ENCODE measurements around the gene ARHGAP24.
A peak's percentile ranks its signal among the peaks of the same experiment; 100 is the strongest.
"Not testable (repeated sequence)": the region's sequence is repeated elsewhere in the genome, so short reads cannot be mapped to it uniquely, and the experiment has no call there.

Gene ARHGAP24

GRCh38 chr4:85798012-85798770, 323.2 kb downstream of the ARHGAP24 start:
- Mint-ChIP-seq H3K4me1 (peaks cover 0 to 5% of the 10 kb centered on the region in 2 donors), H3K27me3 (no peaks in the 10 kb centered on the region), H3K9me3 (no peaks in the 10 kb centered on the region), H3K4me3 (no peak overlapping the region), H3K36me3 (peaks cover 0 to 6% of the 10 kb centered on the region in 2 donors), H3K27ac (no peak overlapping the region)
- no peak for DNase-seq
- ATAC-seq (replicated peaks) = no peak

DNA sequence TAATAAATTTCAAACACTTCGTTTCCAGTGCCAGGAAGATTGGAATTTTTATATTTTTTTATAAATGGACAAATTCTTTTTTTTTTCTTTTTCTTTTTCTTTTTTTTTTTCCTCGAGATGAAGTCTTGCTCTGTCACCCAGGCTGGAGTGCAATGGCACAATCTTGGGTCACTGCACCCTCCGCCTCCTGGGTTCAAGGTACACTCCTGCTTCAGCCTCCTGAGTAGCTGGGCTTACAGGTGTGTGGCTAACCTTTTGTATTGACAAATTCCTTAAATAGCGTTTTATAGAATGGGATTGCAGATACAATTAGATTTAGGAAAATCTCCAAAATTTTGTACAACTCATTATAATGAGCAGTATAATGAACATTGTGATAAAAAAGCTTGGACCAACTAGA, 328.9 kb downstream of the ARHGAP24 start:
- ATAC-seq (replicated peaks) = no peak
- peaks cover 0 to 4% of the 10 kb centered on the region in 2 donors for H3K4me1 Mint-ChIP-seq

GRCh38 chr4:85805891-85806290, 330.9 kb downstream of the ARHGAP24 start:
- H3K36me3 Mint-ChIP-seq = peaks cover 0 to 9% of the 10 kb centered on the region in 2 donors
- no peak overlapping the region for H3K27ac Mint-ChIP-seq
- H3K9me3 Mint-ChIP-seq = no peaks in the 10 kb centered on the region
- H3K27me3 Mint-ChIP-seq = no peaks in the 10 kb centered on the region
- peaks cover 0 to 2% of the 10 kb centered on the region in 2 donors for H3K4me1 Mint-ChIP-seq
- no peak for ATAC-seq (replicated peaks)
- no peak overlapping the region for H3K4me3 Mint-ChIP-seq
- DNase-seq = no peak

More for the DNA sequence above, 328.9 kb downstream of the ARHGAP24 start:
- Mint-ChIP-seq H3K9me3 (no peaks in the 10 kb centered on the region), H3K36me3 (peaks cover 0 to 9% of the 10 kb centered on the region in 2 donors), H3K4me3 (no peak overlapping the region), H3K27me3 (no peaks in the 10 kb centered on the region), H3K27ac (no peak overlapping the region)
- no peak for DNase-seq

DNA sequence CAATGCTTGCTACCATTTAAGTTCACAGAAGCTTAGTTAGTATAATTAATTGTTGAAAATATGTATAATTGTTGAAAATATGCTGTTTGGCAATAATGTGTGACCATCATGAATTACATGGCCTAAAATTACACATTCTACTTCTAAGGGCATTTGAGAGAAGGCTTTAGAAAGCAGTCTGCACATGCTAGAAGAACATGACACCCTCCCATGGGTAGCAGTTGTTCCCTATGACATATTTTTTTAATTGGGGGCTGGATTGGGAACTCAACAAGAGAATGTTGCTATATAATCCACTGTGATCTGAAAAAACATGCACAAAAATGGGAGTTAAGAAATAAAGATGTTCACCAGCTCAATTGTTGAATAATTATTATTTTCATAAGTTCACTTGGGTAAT, 331.4 kb downstream of the ARHGAP24 start:
- Mint-ChIP-seq H3K9me3 (no peaks in the 10 kb centered on the region), H3K27me3 (no peaks in the 10 kb centered on the region), H3K4me1 (peaks cover 0 to 2% of the 10 kb centered on the region in 2 donors), H3K4me3 (no peak overlapping the region), H3K36me3 (peaks cover 0 to 9% of the 10 kb centered on the region in 2 donors), H3K27ac (no peak overlapping the region)
- DNase-seq = no peak
- no peak for ATAC-seq (replicated peaks)

DNA sequence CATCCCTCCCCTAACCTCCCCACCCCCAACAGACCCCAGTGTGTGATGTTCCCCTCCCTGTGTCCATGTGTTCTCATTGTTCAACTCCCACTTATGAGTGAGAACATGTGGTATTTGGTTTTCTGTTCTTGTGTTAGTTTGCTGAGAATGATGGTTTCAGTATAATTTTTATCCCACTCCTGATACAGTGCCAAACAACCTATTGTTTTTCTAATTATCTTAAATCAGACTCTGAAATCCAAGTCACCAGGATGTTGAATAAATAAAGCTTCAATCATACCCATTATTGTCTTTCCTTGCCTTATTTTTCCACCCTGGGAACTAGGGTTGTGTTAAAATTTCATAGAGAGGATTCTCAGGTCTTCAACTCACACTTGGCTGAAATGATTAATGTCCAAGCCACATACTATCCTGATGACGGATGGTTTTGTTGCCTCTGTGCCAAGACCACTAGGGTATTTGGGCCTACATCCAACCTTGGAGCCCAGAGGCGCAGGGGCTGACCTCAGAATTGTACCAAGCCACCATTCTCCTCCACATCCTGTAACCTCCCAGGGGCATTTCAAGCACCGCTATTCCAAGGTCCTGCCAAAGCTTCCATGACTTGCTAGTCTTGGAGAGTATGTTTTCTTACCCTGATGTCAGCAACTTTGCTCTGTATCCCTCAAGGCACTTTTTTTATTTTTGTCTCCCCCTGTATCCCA, 332.4 kb downstream of the ARHGAP24 start:
- H3K27ac Mint-ChIP-seq = no peak overlapping the region
- H3K9me3 Mint-ChIP-seq = no peaks in the 10 kb centered on the region
- ATAC-seq (replicated peaks) (no peak), DNase-seq (no peak)
- H3K27me3 Mint-ChIP-seq = no peaks in the 10 kb centered on the region
- H3K4me3 Mint-ChIP-seq = no peak overlapping the region
- peaks cover 0 to 2% of the 10 kb centered on the region in 2 donors for H3K4me1 Mint-ChIP-seq
- H3K36me3 Mint-ChIP-seq = peaks cover 0 to 9% of the 10 kb centered on the region in 2 donors

DNA sequence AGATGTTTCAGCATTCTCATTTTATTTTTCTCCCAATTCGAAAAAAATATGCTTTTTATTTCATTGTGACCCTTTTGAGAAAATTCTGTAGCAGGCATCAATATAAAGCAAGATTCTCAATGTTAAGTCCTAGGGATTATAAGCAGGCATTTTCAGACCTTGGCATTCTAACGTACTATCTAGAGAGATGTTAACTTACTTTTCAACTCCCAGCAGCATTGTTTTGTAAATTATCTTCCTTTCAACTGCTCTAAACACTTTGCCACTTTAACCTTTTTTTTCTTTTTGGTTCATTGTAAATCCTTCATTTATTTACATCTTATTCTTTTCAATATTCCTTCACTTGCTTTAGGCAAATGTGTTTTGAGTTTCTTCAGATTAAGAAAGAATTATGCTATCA, 333.2 kb downstream of the ARHGAP24 start:
- no peak for DNase-seq
- Mint-ChIP-seq H3K4me1 (peaks cover 0 to 2% of the 10 kb centered on the region in 2 donors), H3K4me3 (no peak overlapping the region), H3K36me3 (peaks cover 2 to 9% of the 10 kb centered on the region in 2 donors), H3K27me3 (no peaks in the 10 kb centered on the region), H3K27ac (peak overlapping the region; percentile 14), H3K9me3 (no peaks in the 10 kb centered on the region)
- no peak for ATAC-seq (replicated peaks)

GRCh38 chr4:85808864-85809263, 333.9 kb downstream of the ARHGAP24 start:
- no peak overlapping the region for H3K4me3 Mint-ChIP-seq
- ATAC-seq (replicated peaks) (no peak), DNase-seq (no peak)
- peaks cover 0 to 2% of the 10 kb centered on the region in 2 donors for H3K4me1 Mint-ChIP-seq
- H3K36me3 Mint-ChIP-seq = peaks cover 2 to 11% of the 10 kb centered on the region in 2 donors
- no peaks in the 10 kb centered on the region for H3K27me3 Mint-ChIP-seq
- no peak overlapping the region for H3K27ac Mint-ChIP-seq
- no peaks in the 10 kb centered on the region for H3K9me3 Mint-ChIP-seq

DNA sequence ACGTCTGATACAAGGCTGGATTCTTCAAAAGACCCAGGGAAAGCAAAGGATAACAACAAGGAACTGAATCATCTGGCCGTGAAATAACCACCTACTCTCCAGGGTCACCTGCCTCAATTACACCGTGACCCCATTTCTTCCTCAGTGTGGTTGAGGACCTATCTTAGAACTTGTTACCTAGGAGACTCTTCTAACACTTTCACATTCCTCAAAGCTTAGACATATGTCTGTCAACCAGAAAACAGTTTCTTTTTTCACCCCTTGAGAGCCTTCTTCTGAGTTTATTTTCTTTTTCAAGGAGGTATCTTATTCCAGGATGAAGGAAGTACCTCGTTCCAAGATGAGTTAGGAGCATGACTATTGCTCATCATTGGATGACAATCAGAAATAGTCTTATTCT, 337.8 kb downstream of the ARHGAP24 start:
- ATAC-seq (replicated peaks) (no peak), DNase-seq (no peak)
- Mint-ChIP-seq H3K4me3 (no peak overlapping the region), H3K27ac (no peak overlapping the region), H3K36me3 (peaks cover 5 to 27% of the 10 kb centered on the region in 2 donors), H3K9me3 (peaks cover 3 to 6% of the 10 kb centered on the region in 2 donors), H3K27me3 (no peaks in the 10 kb centered on the region), H3K4me1 (peaks cover 0 to 15% of the 10 kb centered on the region in 2 donors)

- no peak overlapping the region for H3K27ac Mint-ChIP-seq
- peaks cover 10 to 20% of the 10 kb centered on the region in 2 donors for H3K4me1 Mint-ChIP-seq
- ATAC-seq (replicated peaks) = no peak
- no peak for DNase-seq
- peaks cover 5 to 9% of the 10 kb centered on the region in 2 donors for H3K9me3 Mint-ChIP-seq
- H3K27me3 Mint-ChIP-seq = no peaks in the 10 kb centered on the region
- peaks cover 5 to 31% of the 10 kb centered on the region in 2 donors for H3K36me3 Mint-ChIP-seq
- no peak overlapping the region for H3K4me3 Mint-ChIP-seq
These were observed 341.0 kb downstream of the ARHGAP24 start for GRCh38 chr4:85815796-85816459.

DNA sequence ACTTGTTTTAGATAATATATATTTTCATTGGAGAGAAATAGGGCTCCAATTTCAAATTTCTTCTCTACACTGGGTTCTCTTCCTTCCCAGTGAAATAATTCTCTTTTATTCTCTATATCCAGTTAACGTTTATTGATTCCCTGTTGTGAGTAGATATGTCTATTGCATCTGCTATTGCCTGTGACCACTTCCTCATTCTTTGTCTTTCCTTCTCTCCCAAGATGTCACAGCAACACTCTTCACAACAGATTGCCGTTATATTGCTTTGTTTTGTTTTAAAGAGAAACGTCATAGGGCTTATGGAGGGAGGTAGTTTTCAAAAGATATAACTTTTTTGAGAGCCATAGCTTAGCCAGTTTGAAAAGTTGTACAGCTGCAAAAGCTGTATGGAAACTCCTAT, 343.8 kb downstream of the ARHGAP24 start:
- peaks cover 3 to 30% of the 10 kb centered on the region in 2 donors for H3K36me3 Mint-ChIP-seq
- DNase-seq (no peak), ATAC-seq (replicated peaks) (peak in 1 of 2 donors; percentile 63)
- H3K4me1 Mint-ChIP-seq = peaks cover 10 to 24% of the 10 kb centered on the region in 2 donors
- no peaks in the 10 kb centered on the region for H3K27me3 Mint-ChIP-seq
- H3K4me3 Mint-ChIP-seq = no peak overlapping the region
- H3K9me3 Mint-ChIP-seq = peaks cover 5 to 9% of the 10 kb centered on the region in 2 donors
- no peak overlapping the region for H3K27ac Mint-ChIP-seq

DNA sequence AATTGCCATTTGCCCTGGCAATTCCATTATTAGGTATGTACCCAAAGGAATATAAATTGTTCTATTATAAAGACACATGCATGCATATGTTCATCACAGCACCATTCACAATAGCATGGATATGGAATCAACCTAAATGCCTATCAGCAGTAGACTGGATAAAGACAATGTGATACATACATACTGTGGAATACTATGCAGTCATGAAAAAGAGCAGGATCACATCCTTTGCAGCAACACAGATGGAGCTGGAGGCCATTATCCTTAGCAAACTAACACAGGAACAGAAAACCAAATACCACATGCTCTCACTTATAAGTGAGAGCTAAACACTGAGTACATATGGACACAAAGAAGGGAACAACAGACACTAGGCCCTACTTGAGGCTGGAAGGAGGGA, 345.2 kb downstream of the ARHGAP24 start:
- not testable (repeated sequence) for H3K4me3 Mint-ChIP-seq; DNase-seq; H3K27ac Mint-ChIP-seq; ATAC-seq (replicated peaks); H3K9me3 Mint-ChIP-seq; H3K27me3 Mint-ChIP-seq
- peaks cover 3 to 17% of the 10 kb centered on the region in 2 donors for H3K36me3 Mint-ChIP-seq
- peaks cover 22 to 29% of the 10 kb centered on the region in 2 donors for H3K4me1 Mint-ChIP-seq

GRCh38 chr4:85821688-85822455, 346.9 kb downstream of the ARHGAP24 start:
- Mint-ChIP-seq H3K36me3 (peaks cover 0 to 4% of the 10 kb centered on the region in 2 donors), H3K4me1 (peaks cover 27 to 33% of the 10 kb centered on the region in 2 donors), H3K9me3 (peaks cover 3% of the 10 kb centered on the region in 2 donors), H3K27ac (no peak overlapping the region), H3K4me3 (no peak overlapping the region), H3K27me3 (no peaks in the 10 kb centered on the region)
- ATAC-seq (replicated peaks) (no peak), DNase-seq (no peak)

DNA sequence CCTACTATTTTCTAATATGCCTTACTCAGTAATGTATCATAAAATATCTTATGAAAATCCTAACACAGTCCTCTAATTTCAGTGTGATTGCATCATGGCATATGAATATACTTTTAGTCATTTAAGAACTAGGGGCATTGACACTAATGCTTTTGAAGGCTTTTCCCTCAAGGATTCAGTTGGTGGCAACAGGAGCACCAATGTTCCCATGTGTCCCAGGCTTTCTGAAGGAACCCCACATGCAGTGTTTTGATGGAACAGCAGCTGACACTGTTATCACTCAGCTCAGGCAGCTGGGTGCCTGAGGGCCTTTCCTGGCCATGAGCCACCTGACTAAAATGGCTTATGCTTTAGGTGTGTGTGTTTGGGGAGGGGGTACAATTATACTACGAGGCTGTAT, 348.3 kb downstream of the ARHGAP24 start:
- no peak for DNase-seq
- Mint-ChIP-seq H3K27ac (no peak overlapping the region), H3K4me3 (no peak overlapping the region), H3K9me3 (peaks cover 3% of the 10 kb centered on the region in 2 donors), H3K4me1 (peaks cover 27 to 32% of the 10 kb centered on the region in 2 donors), H3K27me3 (no peaks in the 10 kb centered on the region), H3K36me3 (peaks cover 0 to 4% of the 10 kb centered on the region in 2 donors)
- no peak for ATAC-seq (replicated peaks)
